ENCODE measurements around the gene EFHC2.

EFHC2 gene

DNA sequence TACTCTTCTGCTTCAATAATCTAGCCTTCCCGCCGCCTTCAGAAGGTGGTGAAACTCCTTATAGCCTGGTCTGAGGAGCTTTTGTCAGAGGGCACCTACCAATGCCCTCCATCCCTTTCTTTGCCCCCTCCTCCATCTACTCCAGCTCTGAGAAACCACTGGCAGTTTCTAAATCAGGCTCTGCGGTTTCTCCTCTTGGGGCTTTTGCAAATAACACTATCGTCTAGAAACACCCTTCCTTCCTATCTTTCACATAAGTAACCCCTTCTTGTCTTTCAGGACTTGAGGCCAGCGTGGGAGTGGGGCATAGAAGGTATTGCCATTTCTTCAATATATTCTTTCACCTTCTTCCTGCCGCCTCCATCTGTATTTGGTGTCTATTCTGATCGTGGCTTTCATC is 1.2 kb upstream of the EFHC2 start:
- no peak for TF ChIP-seq CTCF (IDR thresholded peaks at IDR 0.05; ENCODE audit: low read depth, low read length, missing control alignments)
- DNase-seq (ENCODE audit: extremely low read depth, low read depth) = no peak
- H3K4me3 ChIP-seq (replicated peaks; ENCODE audit: low read depth, low read length) = no peak overlapping the region

DNA sequence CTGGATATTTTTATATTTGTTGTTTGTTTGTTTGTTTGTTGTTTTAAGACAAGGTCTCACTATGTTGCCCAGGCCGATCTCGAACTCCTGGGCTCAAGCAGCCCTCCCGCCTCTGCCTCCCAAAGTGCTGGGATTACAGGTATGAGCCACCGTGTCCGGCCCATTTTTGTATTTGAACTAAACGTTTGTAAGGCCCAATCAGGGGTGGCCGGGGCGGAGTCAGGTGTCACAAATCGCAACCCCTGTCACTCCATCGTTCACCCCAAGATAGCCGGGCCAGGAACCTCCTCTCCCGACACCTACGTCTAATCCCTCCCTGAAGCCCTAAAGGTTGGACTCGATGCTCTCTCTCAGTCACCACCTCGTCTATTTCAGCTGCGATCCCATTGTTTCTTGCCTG is 722 bp upstream of the EFHC2 start:
- no peak for TF ChIP-seq CTCF (IDR thresholded peaks at IDR 0.05; ENCODE audit: low read depth, low read length, missing control alignments)
- no peak for DNase-seq (ENCODE audit: extremely low read depth, low read depth)
- H3K4me3 ChIP-seq (replicated peaks; ENCODE audit: low read depth, low read length) = no peak overlapping the region

DNA sequence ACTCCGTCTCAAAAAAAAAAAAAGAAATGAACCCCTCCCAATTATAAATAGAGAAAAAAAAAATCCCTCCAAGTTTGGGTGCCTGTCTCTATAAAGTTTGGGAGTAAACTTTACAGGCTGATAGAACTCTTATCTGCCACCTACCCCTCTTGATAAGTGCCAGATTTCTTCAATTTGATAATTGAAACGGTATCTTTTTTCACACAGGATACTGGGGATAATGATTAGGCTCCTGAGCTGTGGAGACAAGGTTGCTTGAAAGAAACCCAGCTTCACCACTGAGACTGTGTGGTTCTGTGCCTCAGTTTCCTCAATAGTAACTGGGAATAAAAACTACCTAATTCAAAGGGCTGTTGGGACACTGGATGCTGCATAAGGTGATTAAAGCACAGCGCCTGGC is 606 bp downstream of the EFHC2 start:
- no peak for DNase-seq (ENCODE audit: extremely low read depth, low read depth)
- peak overlapping the region; percentile 28 for H3K4me3 ChIP-seq (replicated peaks; ENCODE audit: low read depth, low read length)
- TF ChIP-seq CTCF (IDR thresholded peaks at IDR 0.05; ENCODE audit: low read depth, low read length, missing control alignments) = no peak

DNA sequence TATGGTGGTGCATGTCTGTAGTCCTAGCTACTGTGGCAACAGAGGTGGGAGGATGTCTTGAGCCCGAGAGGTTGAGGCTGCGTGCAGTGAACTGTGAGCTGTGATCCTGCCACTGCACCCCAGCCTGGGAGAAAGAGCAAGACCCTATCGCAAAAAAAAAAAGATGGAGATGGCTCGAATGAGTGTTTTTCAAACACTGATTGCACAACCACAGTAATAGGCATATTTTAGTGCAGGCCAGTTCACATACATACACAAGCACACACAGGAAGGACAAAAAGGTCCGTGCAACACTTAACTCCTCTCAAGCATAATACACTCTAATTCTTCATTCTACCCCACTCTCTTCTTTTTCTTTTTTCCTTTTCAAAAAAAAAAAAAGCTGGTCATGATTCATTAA is 5.1 kb downstream of the EFHC2 start:
- TF ChIP-seq CTCF (IDR thresholded peaks at IDR 0.05; ENCODE audit: low read depth, low read length, missing control alignments) = no peak
- no peak overlapping the region for H3K4me3 ChIP-seq (replicated peaks; ENCODE audit: low read depth, low read length)
- no peak for DNase-seq (ENCODE audit: extremely low read depth, low read depth)

DNA sequence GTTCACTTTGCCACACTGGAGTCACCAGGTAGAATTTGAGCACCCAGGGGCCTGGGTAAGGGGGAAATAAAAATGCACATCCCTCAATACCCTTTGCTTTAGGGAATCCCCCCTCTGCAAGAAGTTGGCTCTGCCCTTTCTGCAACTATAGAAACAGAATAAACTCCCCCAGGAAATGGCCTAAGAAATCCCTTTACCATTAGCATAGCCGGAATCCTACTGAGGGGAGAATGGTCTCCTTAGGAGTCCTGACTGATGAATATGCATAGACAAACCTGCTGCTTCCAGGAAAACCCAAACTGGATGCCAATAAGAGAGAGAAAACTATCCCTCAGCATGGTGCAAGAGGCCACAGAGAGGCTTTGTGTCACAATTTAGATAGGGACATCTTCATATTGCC is 11.0 kb downstream of the EFHC2 start:
- no peak for DNase-seq (ENCODE audit: extremely low read depth, low read depth)
- TF ChIP-seq CTCF (IDR thresholded peaks at IDR 0.05; ENCODE audit: low read depth, low read length, missing control alignments) = no peak
- H3K4me3 ChIP-seq (replicated peaks; ENCODE audit: low read depth, low read length) = no peak overlapping the region

GRCh38 chrX:44330227-44330626 is 13.2 kb downstream of the EFHC2 start:
- no peak overlapping the region for H3K4me3 ChIP-seq (replicated peaks; ENCODE audit: low read depth, low read length)
- DNase-seq (ENCODE audit: extremely low read depth, low read depth) = no peak
- no peak for TF ChIP-seq CTCF (IDR thresholded peaks at IDR 0.05; ENCODE audit: low read depth, low read length, missing control alignments)

- TF ChIP-seq CTCF (IDR thresholded peaks at IDR 0.05; ENCODE audit: low read depth, low read length, missing control alignments) = no peak
- no peak for DNase-seq (ENCODE audit: extremely low read depth, low read depth)
- H3K4me3 ChIP-seq (replicated peaks; ENCODE audit: low read depth, low read length) = no peak overlapping the region
Observed at GRCh38 chrX:44319550-44319949, 23.9 kb downstream of the EFHC2 start.
